Gastroesophageal sphincter (tissue), 3 donors: ENCODE data around the gene RPS27A.

Experiments
- CTCF ChIP-seq, 4 experiments: fragments of 200-600 bp in 2 of 4; fragments of 450-650 bp in 2 of 4; sonication (generic) in 1 of 4; IDR thresholded peaks; one replicate each; pipeline ENCODE4 v1.5.1; 2017 to 2019; ENCODE audit warnings: antibody characterized with exemption in 4 of 4, mild to moderate bottlenecking in 2 of 4, moderate library complexity in 2 of 4
- POLR2A ChIP-seq, 2 donors: fragments of 450-650 bp; IDR thresholded peaks; one replicate each; pipeline ENCODE4 v1.6.1; 2017; ENCODE audit warnings: antibody characterized with exemption in 2 of 2, mild to moderate bottlenecking in 2 of 2, moderate library complexity in 1 of 2
- POLR2AphosphoS5 ChIP-seq: sonication (generic); formaldehyde crosslinking; IDR thresholded peaks from one replicate; pipeline ENCODE4 v1.6.1; 2017; ENCODE audit warnings: antibody characterized with exemption

GRCh38 chr2:55230551-55230950 is 1.9 kb upstream of the RPS27A start:
- TF ChIP-seq POLR2A (IDR thresholded peaks at IDR 0.05), result no peak
- no peak for TF ChIP-seq POLR2AphosphoS5
- no peak for TF ChIP-seq CTCF (IDR thresholded peaks at IDR 0.05)
